OCI-LY3 (cell line): ENCODE measurements around the gene AKR7A2.

Source experiments
- H2AFZ ChIP-seq: fragments of 200-600, 300-600 bp; shearing (Covaris generic); 2 replicates; pipeline ENCODE4 v1.6.0; 2014; ENCODE audit warnings: antibody characterized with exemption, low read depth, low read length
- H3K27ac ChIP-seq: fragments of 200-600, 300-600 bp; sonication (generic); 2 replicates; pipeline ENCODE4 v1.5.1; 2014; ENCODE audit warnings: mild to moderate bottlenecking, low read length, moderate library complexity, mixed read lengths
- H3K27me3 ChIP-seq: fragments of 200-600, 300-600 bp; sonication (generic); 2 replicates; pipeline ENCODE4 v1.6.1; 2014; ENCODE audit warnings: low read depth, low read length, mixed read lengths
- H3K36me3 ChIP-seq: fragments of 200-600, 300-600 bp; sonication (generic); replicated peaks from 2 replicates; pipeline ENCODE3; 2014; ENCODE audit warnings: low read depth, low read length, mixed read lengths
- H3K4me1 ChIP-seq: fragments of 300-600, 200-600 bp; sonication (generic); 2 replicates; pipeline ENCODE4 v1.6.1; 2014; ENCODE audit warnings: low read length, mixed read lengths
- H3K4me2 ChIP-seq: fragments of 200-600, 300-600 bp; sonication (generic); 2 replicates; pipeline ENCODE4 v1.6.1; 2014; ENCODE audit warnings: low read length, mixed read lengths
- H3K4me3 ChIP-seq: fragments of 300-600, 200-600 bp; sonication (generic); 2 replicates; pipeline ENCODE4 v1.5.1; 2014; ENCODE audit warnings: antibody characterized with exemption, mild to moderate bottlenecking, low read length, moderate library complexity
- H3K79me2 ChIP-seq: fragments of 300-600, 200-600 bp; shearing (Covaris generic); 2 replicates; pipeline ENCODE4 v1.6.1; 2014; ENCODE audit warnings: mild to moderate bottlenecking, low read length, mixed read lengths
- H3K9ac ChIP-seq: fragments of 300-600, 200-600 bp; shearing (Covaris generic); 2 replicates; pipeline ENCODE4 v1.6.0; 2014; ENCODE audit warnings: mild to moderate bottlenecking, low read length, moderate library complexity
- H3K9me3 ChIP-seq: fragments of 200-600, 300-600 bp; shearing (Covaris generic); 2 replicates; pipeline ENCODE4 v1.6.1; 2014; ENCODE audit warnings: low read length, mixed read lengths; ENCODE audit not compliant: insufficient read depth
- H4K20me1 ChIP-seq: fragments of 200-600, 300-600 bp; sonication (generic); 2 replicates; pipeline ENCODE4 v1.6.1; 2016; ENCODE audit warnings: low read length, mixed read lengths; ENCODE audit not compliant: insufficient read depth
- EZH2phosphoT487 ChIP-seq: fragments of 200-600 bp; shearing (Covaris generic); IDR thresholded peaks from 2 replicates; pipeline ENCODE4 v1.6.1; 2018; ENCODE audit warnings: antibody characterized with exemption, mixed run types, low read depth
- TF ChIP-seq, protein P1 (sequence below): fragments of 200-600, 300-600 bp; sonication (generic); IDR thresholded peaks from 2 replicates; pipeline ENCODE4 v1.5.1; 2014; ENCODE audit warnings: antibody characterized with exemption, low read length, low read depth

AKR7A2 gene

GRCh38 chr1:19325368-19325957, 13.5 kb upstream of the AKR7A2 start:
- Histone ChIP-seq H3K4me2 (no peak overlapping the region), H3K79me2 (no peaks in the 10 kb centered on the region), H3K4me3 (no peak overlapping the region), H3K27ac (no peak overlapping the region), H4K20me1 (no peaks in the 10 kb centered on the region), H3K4me1 (no peaks in the 10 kb centered on the region), H3K27me3 (no peaks in the 10 kb centered on the region), H3K9ac (no peak overlapping the region), H3K9me3 (no peaks in the 10 kb centered on the region), H2AFZ (no peak overlapping the region), H3K36me3 (peaks cover 7% of the 10 kb centered on the region)
- TF ChIP-seq EZH2phosphoT487: no peak
- TF ChIP-seq, protein P1, sequence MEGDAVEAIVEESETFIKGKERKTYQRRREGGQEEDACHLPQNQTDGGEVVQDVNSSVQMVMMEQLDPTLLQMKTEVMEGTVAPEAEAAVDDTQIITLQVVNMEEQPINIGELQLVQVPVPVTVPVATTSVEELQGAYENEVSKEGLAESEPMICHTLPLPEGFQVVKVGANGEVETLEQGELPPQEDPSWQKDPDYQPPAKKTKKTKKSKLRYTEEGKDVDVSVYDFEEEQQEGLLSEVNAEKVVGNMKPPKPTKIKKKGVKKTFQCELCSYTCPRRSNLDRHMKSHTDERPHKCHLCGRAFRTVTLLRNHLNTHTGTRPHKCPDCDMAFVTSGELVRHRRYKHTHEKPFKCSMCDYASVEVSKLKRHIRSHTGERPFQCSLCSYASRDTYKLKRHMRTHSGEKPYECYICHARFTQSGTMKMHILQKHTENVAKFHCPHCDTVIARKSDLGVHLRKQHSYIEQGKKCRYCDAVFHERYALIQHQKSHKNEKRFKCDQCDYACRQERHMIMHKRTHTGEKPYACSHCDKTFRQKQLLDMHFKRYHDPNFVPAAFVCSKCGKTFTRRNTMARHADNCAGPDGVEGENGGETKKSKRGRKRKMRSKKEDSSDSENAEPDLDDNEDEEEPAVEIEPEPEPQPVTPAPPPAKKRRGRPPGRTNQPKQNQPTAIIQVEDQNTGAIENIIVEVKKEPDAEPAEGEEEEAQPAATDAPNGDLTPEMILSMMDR: no peak

DNA sequence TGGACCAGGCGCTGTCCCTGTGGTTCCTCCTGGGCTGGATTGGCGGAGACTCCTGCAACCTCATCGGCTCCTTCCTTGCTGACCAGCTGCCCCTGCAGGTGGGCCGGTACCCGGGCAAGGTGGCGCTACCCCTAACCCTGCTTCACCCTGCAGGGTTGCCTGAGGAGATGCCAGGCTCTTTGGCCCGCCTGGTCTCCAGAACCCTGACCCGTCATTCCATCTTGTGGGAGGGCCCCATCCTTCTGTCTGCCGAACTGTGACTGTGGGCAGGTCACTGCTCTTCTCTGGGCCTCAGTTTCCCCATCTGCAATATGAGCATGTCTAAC, 12.7 kb upstream of the AKR7A2 start:
- Histone ChIP-seq H4K20me1 (no peaks in the 10 kb centered on the region), H3K9me3 (no peaks in the 10 kb centered on the region), H3K27me3 (no peaks in the 10 kb centered on the region), H3K79me2 (no peaks in the 10 kb centered on the region), H3K36me3 (peaks cover 7% of the 10 kb centered on the region), H3K9ac (no peak overlapping the region), H3K4me1 (no peaks in the 10 kb centered on the region), H3K4me3 (no peak overlapping the region), H2AFZ (no peak overlapping the region), H3K4me2 (no peak overlapping the region), H3K27ac (no peak overlapping the region)
- TF ChIP-seq, protein P1: no peak
- no peak for TF ChIP-seq EZH2phosphoT487

- H3K4me3 ChIP-seq: no peak overlapping the region
- no peak overlapping the region for H3K9ac ChIP-seq
- H3K4me2 ChIP-seq: no peak overlapping the region
- no peaks in the 10 kb centered on the region for H3K27me3 ChIP-seq
- TF ChIP-seq, protein P1: no peak
- no peak for TF ChIP-seq EZH2phosphoT487
- H3K27ac ChIP-seq: no peak overlapping the region
- peaks cover 9% of the 10 kb centered on the region for H3K36me3 ChIP-seq
- no peaks in the 10 kb centered on the region for H3K4me1 ChIP-seq
- peaks cover 3% of the 10 kb centered on the region for H3K79me2 ChIP-seq
- no peaks in the 10 kb centered on the region for H4K20me1 ChIP-seq
- no peak overlapping the region for H2AFZ ChIP-seq
- H3K9me3 ChIP-seq: no peaks in the 10 kb centered on the region
Measured at GRCh38 chr1:19323987-19324664, 12.2 kb upstream of the AKR7A2 start.

DNA sequence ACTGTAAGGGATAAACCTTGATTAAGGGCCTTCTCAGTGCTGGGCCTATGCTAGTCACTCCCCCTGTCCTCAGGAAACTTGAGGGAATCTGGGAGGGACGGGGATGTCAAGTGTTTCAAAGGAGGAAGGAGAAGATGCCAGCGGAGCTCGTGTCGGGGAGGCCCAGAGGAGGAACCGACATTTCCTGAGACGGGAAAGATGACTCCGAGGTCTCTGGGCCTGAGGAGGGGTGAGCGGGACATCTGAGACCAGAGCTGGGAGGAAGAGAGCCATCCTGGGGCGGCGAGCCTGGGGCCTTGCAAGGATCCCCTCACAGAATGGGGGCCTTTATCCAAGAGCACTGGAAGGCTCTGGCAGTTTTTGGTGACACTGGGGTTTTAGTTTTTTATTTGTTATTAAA, 10.5 kb upstream of the AKR7A2 start:
- Histone ChIP-seq H3K79me2 (peaks cover 16% of the 10 kb centered on the region), H3K9me3 (no peaks in the 10 kb centered on the region), H3K27ac (no peak overlapping the region), H3K4me2 (no peak overlapping the region), H4K20me1 (no peaks in the 10 kb centered on the region), H2AFZ (no peak overlapping the region), H3K36me3 (peaks cover 20% of the 10 kb centered on the region), H3K9ac (no peak overlapping the region), H3K4me1 (no peaks in the 10 kb centered on the region), H3K27me3 (no peaks in the 10 kb centered on the region), H3K4me3 (no peak overlapping the region)
- no peak for TF ChIP-seq EZH2phosphoT487
- TF ChIP-seq, protein P1: no peak
